Measurements from ENCODE around the gene OAS2.

The OAS2 gene

GRCh38 chr12:112964915-112965314 is 13.4 kb upstream of the OAS2 start:
- H3K36me3 Mint-ChIP-seq: peaks cover 29% of the 10 kb centered on the region

DNA sequence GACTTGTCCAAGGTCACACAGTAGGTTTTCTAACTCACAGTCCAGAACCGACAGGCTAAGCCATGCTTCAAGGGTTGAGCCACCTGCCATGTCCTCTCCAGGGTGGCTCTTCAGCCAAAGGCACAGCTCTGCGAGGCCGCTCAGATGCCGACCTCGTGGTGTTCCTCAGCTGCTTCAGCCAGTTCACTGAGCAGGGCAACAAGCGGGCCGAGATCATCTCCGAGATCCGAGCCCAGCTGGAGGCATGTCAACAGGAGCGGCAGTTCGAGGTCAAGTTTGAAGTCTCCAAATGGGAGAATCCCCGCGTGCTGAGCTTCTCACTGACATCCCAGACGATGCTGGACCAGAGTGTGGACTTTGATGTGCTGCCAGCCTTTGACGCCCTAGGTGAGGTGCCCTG is 12.7 kb upstream of the OAS2 start:
- Mint-ChIP-seq H3K4me3 (no peak overlapping the region), H3K27ac (no peak overlapping the region), H3K9me3 (no peaks in the 10 kb centered on the region), H3K4me1 (no peaks in the 10 kb centered on the region), H3K36me3 (peaks cover 32% of the 10 kb centered on the region), H3K27me3 (no peaks in the 10 kb centered on the region)
- DNase-seq (ENCODE audit: low spot score in 2 of 2) (no peak), ATAC-seq (ENCODE audit: low read depth) (no peak)

More at GRCh38 chr12:112964915-112965314, 13.4 kb upstream of the OAS2 start:
- no peak overlapping the region for H3K4me3 Mint-ChIP-seq
- H3K4me1 Mint-ChIP-seq: no peaks in the 10 kb centered on the region
- DNase-seq (ENCODE audit: low spot score in 2 of 2) (no peak), ATAC-seq (ENCODE audit: low read depth) (no peak)
- no peak overlapping the region for H3K27ac Mint-ChIP-seq
- H3K27me3 Mint-ChIP-seq: no peaks in the 10 kb centered on the region
- no peaks in the 10 kb centered on the region for H3K9me3 Mint-ChIP-seq

DNA sequence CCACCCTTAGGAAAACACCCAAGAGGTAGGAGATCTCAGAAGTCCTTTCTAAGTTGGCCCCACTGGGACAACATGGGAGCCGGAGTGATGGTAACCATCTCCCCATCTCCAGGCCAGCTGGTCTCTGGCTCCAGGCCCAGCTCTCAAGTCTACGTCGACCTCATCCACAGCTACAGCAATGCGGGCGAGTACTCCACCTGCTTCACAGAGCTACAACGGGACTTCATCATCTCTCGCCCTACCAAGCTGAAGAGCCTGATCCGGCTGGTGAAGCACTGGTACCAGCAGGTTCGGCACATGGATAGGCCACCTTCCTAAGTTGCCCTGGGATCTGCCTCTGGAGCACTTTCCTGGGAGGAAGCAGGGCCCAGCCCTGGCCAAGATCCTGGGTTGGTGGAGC is 11.0 kb upstream of the OAS2 start:
- Mint-ChIP-seq H3K36me3 (peaks cover 26% of the 10 kb centered on the region), H3K9me3 (no peaks in the 10 kb centered on the region), H3K4me1 (no peaks in the 10 kb centered on the region), H3K4me3 (no peak overlapping the region), H3K27ac (no peak overlapping the region), H3K27me3 (no peaks in the 10 kb centered on the region)
- DNase-seq (ENCODE audit: low spot score in 2 of 2) (no peak), ATAC-seq (ENCODE audit: low read depth) (no peak)

DNA sequence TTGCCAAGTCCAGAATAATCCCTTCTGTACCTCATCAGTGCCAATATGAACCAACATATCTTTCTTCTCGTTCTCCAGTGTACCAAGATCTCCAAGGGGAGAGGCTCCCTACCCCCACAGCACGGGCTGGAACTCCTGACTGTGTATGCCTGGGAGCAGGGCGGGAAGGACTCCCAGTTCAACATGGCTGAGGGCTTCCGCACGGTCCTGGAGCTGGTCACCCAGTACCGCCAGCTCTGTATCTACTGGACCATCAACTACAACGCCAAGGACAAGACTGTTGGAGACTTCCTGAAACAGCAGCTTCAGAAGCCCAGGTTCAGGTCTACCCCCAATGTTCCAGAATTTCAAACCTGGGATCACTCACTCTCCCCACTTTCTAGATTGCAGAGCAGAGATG is 10.5 kb upstream of the OAS2 start:
- Mint-ChIP-seq H3K27me3 (no peaks in the 10 kb centered on the region), H3K4me3 (no peak overlapping the region), H3K36me3 (peaks cover 20% of the 10 kb centered on the region), H3K9me3 (no peaks in the 10 kb centered on the region), H3K4me1 (no peaks in the 10 kb centered on the region), H3K27ac (no peak overlapping the region)
- DNase-seq (ENCODE audit: low spot score in 2 of 2): no peak
- no peak for ATAC-seq (ENCODE audit: low read depth)

DNA sequence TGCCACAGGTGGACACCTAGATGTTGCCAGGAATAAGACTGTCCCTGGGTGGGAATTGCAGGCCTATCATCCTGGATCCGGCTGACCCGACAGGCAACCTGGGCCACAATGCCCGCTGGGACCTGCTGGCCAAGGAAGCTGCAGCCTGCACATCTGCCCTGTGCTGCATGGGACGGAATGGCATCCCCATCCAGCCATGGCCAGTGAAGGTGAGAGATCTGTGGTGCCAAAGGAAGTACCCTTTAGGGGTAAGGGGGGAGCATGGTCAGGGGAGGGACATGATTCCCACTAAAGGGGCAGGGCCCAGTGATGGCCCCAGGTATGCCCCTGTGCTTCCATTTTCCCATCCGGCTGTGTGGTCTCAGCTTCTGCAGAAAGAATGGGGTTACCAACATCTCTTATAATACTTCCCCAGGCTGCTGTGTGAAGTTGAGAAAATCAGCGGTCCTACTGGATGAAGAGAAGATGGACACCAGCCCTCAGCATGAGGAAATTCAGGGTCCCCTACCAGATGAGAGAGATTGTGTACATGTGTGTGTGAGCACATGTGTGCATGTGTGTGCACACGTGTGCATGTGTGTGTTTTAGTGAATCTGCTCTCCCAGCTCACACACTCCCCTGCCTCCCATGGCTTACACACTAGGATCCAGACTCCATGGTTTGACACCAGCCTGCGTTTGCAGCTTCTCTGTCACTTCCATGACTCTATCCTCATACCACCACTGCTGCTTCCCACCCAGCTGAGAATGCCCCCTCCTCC is 8.6 kb upstream of the OAS2 start:
- H3K9me3 Mint-ChIP-seq: no peaks in the 10 kb centered on the region
- DNase-seq (ENCODE audit: low spot score in 2 of 2) (no peak), ATAC-seq (ENCODE audit: low read depth) (no peak)
- H3K27me3 Mint-ChIP-seq: no peaks in the 10 kb centered on the region
- H3K27ac Mint-ChIP-seq: no peak overlapping the region
- peaks cover 15% of the 10 kb centered on the region for H3K36me3 Mint-ChIP-seq
- H3K4me1 Mint-ChIP-seq: peaks cover 13% of the 10 kb centered on the region
- no peak overlapping the region for H3K4me3 Mint-ChIP-seq

DNA sequence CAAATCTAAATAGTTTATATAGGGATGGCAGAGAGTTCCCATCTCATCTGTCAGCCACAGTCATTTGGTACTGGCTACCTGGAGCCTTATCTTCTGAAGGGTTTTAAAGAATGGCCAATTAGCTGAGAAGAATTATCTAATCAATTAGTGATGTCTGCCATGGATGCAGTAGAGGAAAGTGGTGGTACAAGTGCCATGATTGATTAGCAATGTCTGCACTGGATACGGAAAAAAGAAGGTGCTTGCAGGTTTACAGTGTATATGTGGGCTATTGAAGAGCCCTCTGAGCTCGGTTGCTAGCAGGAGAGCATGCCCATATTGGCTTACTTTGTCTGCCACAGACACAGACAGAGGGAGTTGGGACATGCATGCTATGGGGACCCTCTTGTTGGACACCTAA is 7.9 kb upstream of the OAS2 start:
- H3K9me3 Mint-ChIP-seq: no peaks in the 10 kb centered on the region
- no peak overlapping the region for H3K4me3 Mint-ChIP-seq
- DNase-seq (ENCODE audit: low spot score in 2 of 2) (no peak), ATAC-seq (ENCODE audit: low read depth) (no peak)
- H3K27me3 Mint-ChIP-seq: no peaks in the 10 kb centered on the region
- peaks cover 16% of the 10 kb centered on the region for H3K4me1 Mint-ChIP-seq
- H3K27ac Mint-ChIP-seq: no peak overlapping the region
- H3K36me3 Mint-ChIP-seq: peaks cover 15% of the 10 kb centered on the region

DNA sequence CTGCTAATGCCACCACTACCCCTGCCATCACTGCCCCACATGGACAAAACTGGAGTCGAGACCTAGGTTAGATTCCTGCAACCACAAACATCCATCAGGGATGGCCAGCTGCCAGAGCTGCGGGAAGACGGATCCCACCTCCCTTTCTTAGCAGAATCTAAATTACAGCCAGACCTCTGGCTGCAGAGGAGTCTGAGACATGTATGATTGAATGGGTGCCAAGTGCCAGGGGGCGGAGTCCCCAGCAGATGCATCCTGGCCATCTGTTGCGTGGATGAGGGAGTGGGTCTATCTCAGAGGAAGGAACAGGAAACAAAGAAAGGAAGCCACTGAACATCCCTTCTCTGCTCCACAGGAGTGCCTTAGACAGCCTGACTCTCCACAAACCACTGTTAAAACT is 7.1 kb upstream of the OAS2 start:
- no peak for ATAC-seq (ENCODE audit: low read depth)
- Mint-ChIP-seq H3K9me3 (no peaks in the 10 kb centered on the region), H3K4me3 (no peak overlapping the region), H3K27ac (no peak overlapping the region), H3K27me3 (no peaks in the 10 kb centered on the region), H3K4me1 (peaks cover 16% of the 10 kb centered on the region), H3K36me3 (peaks cover 14% of the 10 kb centered on the region)
- DNase-seq (ENCODE audit: low spot score in 2 of 2): no peak

- H3K9me3 Mint-ChIP-seq: no peaks in the 10 kb centered on the region
- peaks cover 16% of the 10 kb centered on the region for H3K4me1 Mint-ChIP-seq
- no peak for ATAC-seq (ENCODE audit: low read depth)
- no peaks in the 10 kb centered on the region for H3K27me3 Mint-ChIP-seq
- H3K27ac Mint-ChIP-seq: peak overlapping the region; percentile 56
- H3K36me3 Mint-ChIP-seq: peaks cover 9% of the 10 kb centered on the region
- DNase-seq (ENCODE audit: low spot score in 2 of 2): no peak
- H3K4me3 Mint-ChIP-seq: no peak overlapping the region
Measured at GRCh38 chr12:112973011-112973735, 5.1 kb upstream of the OAS2 start.

GRCh38 chr12:112973818-112974231 is 4.5 kb upstream of the OAS2 start:
- H3K27ac Mint-ChIP-seq: peak overlapping the region; percentile 56
- no peaks in the 10 kb centered on the region for H3K9me3 Mint-ChIP-seq
- ATAC-seq (ENCODE audit: low read depth) (no peak), DNase-seq (ENCODE audit: low spot score in 2 of 2) (no peak)
- H3K4me3 Mint-ChIP-seq: no peak overlapping the region
- peaks cover 9% of the 10 kb centered on the region for H3K36me3 Mint-ChIP-seq
- no peaks in the 10 kb centered on the region for H3K27me3 Mint-ChIP-seq
- H3K4me1 Mint-ChIP-seq: peaks cover 17% of the 10 kb centered on the region

GRCh38 chr12:112974904-112975303 is 3.4 kb upstream of the OAS2 start:
- H3K4me3 Mint-ChIP-seq: no peak overlapping the region
- H3K9me3 Mint-ChIP-seq: no peaks in the 10 kb centered on the region
- peaks cover 7% of the 10 kb centered on the region for H3K36me3 Mint-ChIP-seq
- no peak overlapping the region for H3K27ac Mint-ChIP-seq
- H3K4me1 Mint-ChIP-seq: peaks cover 27% of the 10 kb centered on the region
- DNase-seq (ENCODE audit: low spot score in 2 of 2): no peak
- H3K27me3 Mint-ChIP-seq: no peaks in the 10 kb centered on the region
- no peak for ATAC-seq (ENCODE audit: low read depth)

DNA sequence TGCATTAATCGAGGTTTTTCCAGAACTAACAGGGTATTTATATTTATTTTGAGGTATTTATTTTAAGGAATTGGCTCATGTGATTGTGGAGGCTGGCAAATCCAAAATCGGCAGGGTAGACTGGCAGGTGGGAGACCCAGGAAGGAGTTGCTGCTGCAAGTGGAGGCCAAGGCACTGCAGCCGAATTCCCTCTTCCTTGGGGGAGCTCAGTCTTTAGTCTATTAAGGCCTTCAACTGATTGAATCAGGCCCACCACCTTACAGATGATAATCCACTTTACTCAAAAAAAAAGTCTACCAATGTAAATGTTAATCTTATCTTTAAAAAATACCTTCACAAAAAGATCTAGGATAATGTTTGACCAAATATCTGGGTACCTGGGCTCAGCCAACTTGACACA is 1.2 kb upstream of the OAS2 start:
- peak overlapping the region; percentile 69 for H3K27ac Mint-ChIP-seq
- no peaks in the 10 kb centered on the region for H3K27me3 Mint-ChIP-seq
- H3K4me3 Mint-ChIP-seq: no peak overlapping the region
- ATAC-seq (ENCODE audit: low read depth) (no peak), DNase-seq (ENCODE audit: low spot score in 2 of 2) (no peak)
- peaks cover 45% of the 10 kb centered on the region for H3K4me1 Mint-ChIP-seq
- no peaks in the 10 kb centered on the region for H3K9me3 Mint-ChIP-seq
- peaks cover 5% of the 10 kb centered on the region for H3K36me3 Mint-ChIP-seq

DNA sequence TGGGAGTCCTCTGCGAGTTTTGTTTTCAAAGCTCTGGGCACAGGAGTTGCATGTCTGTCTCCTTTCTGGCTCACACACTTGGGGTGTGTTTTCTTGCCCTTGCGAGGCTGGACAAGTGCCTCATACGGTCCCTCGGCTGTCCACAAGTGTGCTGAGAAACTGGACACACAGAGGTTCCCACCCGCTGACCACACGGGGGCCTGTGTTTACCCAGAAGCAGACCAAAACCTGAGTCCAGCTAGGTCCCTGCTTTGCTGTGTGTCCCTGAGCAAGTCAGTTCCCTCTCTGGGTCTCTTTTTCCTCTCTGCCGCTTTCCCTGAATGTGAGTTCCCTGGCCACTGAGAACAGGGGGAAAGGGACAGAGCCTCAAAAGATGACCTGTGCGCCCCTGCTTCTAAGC is 678 bp upstream of the OAS2 start:
- ATAC-seq (ENCODE audit: low read depth): no peak
- Mint-ChIP-seq H3K9me3 (peaks cover 3% of the 10 kb centered on the region), H3K27ac (peak overlapping the region; percentile 69), H3K4me3 (peak overlapping the region; percentile 99), H3K27me3 (no peaks in the 10 kb centered on the region), H3K4me1 (peaks cover 49% of the 10 kb centered on the region), H3K36me3 (peaks cover 9% of the 10 kb centered on the region)
- no peak for DNase-seq (ENCODE audit: low spot score in 2 of 2)

DNA sequence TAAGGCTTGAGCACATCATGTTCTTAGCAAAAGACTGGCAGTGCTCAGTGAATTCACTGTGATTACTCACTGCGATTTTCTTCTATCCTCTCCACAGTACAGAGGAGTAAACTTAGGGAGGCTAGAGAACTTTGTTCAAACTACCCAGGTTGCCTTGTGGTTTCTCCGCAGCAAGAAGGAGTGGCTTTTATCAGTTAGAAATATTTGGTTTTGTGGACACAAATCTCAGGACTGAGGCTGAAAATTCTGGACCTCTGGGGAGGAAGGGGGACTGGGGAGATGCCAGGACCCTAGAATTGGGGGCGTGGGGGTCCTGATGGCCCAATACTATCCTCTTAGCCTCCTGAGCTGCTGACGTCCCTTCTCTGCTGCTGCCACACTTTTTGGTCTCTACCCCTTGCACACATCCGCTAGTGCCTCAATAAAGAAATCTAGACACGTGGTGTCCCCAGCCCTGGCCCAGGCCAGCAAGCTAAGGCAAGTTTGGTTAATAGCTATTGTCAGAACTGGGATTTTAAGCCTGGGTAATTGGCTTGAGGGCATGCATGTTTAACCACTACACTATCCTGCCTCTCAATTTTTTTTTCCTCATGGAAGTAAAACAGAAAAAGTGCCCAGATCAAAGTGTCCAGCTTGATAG is 842 bp downstream of the OAS2 start:
- Mint-ChIP-seq H3K27ac (peak overlapping the region; percentile 69), H3K27me3 (no peaks in the 10 kb centered on the region), H3K36me3 (peaks cover 19% of the 10 kb centered on the region), H3K4me1 (peaks cover 43% of the 10 kb centered on the region), H3K4me3 (peak overlapping the region; percentile 99), H3K9me3 (peaks cover 5% of the 10 kb centered on the region)
- DNase-seq (ENCODE audit: low spot score in 2 of 2): peak in 1 of 2 donors; percentile 19
- ATAC-seq (ENCODE audit: low read depth): peak; percentile 18

DNA sequence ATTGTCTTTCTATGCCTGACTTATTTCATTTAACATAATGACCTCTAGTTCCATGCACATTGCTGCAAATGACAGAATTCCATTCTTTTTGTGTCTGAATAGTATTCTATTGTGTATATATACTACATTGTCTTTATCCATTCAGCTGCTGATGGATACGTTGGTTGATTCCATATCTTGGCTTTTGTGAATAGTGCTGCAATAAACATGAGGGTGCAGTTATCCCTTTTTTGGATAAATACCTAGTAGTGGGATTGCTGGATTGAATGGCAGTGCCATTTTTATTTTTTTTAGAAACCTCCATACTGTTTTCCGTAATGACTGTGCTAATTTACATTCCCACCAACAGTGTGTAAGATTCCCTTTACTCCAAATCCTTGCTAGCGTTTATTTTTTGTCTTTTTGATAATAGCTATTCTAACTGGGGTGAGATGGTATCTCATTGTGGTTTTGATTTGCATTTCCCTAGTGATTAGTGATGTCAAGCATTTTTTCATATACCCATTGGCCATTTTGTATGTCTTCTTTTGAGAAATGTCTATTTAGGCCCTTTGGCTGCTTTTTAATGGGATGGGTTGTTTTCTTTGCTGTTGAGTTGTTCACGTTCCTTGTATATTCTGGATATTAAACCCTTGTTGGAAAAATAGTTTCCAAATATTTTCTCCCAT is 2.3 kb downstream of the OAS2 start:
- Mint-ChIP-seq H3K36me3 (peaks cover 29% of the 10 kb centered on the region), H3K27me3 (no peaks in the 10 kb centered on the region), H3K27ac (peak overlapping the region; percentile 69), H3K9me3 (peaks cover 11% of the 10 kb centered on the region), H3K4me1 (peaks cover 40% of the 10 kb centered on the region), H3K4me3 (peak overlapping the region; percentile 99)
- no peak for ATAC-seq (ENCODE audit: low read depth)
- DNase-seq (ENCODE audit: low spot score in 2 of 2): peak in 1 of 2 donors; percentile 10

All from memory B cell (primary cell).